ENCODE results near the gene TSPAN9. TPM values are rescaled to one million over a fixed set of nuclear protein-coding genes. Genes with fewer than 3 reads are reported as not detected.

TSPAN9 gene
- total RNA-seq, 1 donor, result 8.1 TPM

- TF ChIP-seq CTCF (IDR thresholded peaks at IDR 0.05; ENCODE audit: insufficient read depth, low read length), result no peak
- DNase-seq (ENCODE audit: low read depth), result no peak
- no peak overlapping the region for H3K4me3 ChIP-seq (ENCODE audit: low read depth, low read length)
Observed at GRCh38 chr12:3250034-3250433, 172.9 kb downstream of the TSPAN9 start.

GRCh38 chr12:3250576-3250975 is 173.4 kb downstream of the TSPAN9 start:
- no peak overlapping the region for H3K4me3 ChIP-seq (ENCODE audit: low read depth, low read length)
- no peak for TF ChIP-seq CTCF (IDR thresholded peaks at IDR 0.05; ENCODE audit: insufficient read depth, low read length)
- no peak for DNase-seq (ENCODE audit: low read depth)

DNA sequence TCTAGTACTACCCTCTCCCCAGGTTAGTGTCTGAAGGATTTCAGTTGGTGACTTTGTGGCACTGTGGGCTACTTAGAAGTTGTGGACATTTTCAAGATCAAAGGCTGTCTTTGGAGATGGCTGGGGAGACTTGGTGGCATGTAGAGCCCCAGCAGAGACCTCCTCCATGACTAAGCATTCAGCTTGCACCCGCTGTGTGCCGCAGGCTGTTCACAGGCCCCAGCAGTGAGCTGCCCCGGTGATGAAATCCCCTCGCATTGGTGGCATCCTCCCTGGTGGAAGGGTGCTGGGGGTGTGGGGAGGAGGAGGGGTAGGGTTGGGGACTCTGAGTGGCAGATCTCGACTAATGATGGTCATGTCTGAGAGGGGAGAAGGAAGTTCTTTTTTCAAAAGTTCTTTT is 173.9 kb downstream of the TSPAN9 start:
- H3K4me3 ChIP-seq (ENCODE audit: low read depth, low read length), result no peak overlapping the region
- TF ChIP-seq CTCF (IDR thresholded peaks at IDR 0.05; ENCODE audit: insufficient read depth, low read length), result no peak
- no peak for DNase-seq (ENCODE audit: low read depth)

DNA sequence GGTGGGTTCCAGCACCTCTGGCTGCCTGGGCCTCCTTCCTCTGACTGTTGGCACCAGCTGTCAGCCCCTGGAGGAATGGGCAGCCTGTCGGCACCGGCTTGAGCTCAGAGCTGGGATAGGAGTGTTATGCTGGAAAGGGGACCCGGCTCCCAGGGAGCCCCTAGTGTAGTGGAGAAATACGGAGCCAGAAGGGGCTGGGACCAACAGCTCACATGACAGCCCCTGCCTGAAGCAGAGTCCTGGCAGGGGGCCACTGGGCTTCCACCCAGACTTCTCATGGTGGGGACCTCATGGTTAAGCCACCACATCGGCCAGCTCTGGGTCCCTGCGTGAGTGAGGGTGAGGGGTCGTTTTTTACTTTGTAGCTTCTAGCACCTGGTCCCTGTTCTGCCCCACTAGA is 174.5 kb downstream of the TSPAN9 start:
- no peak for TF ChIP-seq CTCF (IDR thresholded peaks at IDR 0.05; ENCODE audit: insufficient read depth, low read length)
- H3K4me3 ChIP-seq (ENCODE audit: low read depth, low read length), result no peak overlapping the region
- DNase-seq (ENCODE audit: low read depth), result no peak

GRCh38 chr12:3252450-3252891 is 175.3 kb downstream of the TSPAN9 start:
- peak; percentile 90 for DNase-seq (ENCODE audit: low read depth)
- no peak for TF ChIP-seq CTCF (IDR thresholded peaks at IDR 0.05; ENCODE audit: insufficient read depth, low read length)

DNA sequence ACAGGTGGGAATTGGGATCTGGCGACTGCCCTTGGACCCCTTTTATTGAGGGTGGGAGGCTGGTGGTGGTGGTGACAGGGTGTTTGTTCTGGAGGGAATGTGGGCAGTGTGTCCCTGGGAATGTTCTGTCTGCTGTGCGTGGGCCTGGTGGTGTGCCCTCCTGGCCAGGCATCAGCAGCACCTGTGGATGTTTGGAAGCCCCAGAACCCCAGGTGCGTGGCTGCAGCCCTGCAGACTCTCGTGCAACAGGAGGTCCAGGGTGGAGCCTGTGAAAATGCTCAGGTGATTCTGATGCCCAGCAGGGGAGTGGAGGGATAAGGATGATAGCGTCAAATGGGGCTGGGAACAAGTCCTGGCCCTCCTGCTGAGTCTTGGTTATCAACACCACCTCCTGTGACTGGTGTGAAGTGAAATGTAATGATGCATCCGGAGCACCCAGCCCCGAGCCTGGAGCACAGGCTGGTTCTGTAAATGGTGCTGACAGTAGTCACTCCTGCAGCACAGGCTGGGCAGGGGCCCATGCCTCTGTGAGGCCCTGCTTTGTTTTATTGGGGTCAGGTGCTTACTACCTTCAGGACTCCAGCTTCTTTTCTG is 176.6 kb downstream of the TSPAN9 start:
- H3K4me3 ChIP-seq (ENCODE audit: low read depth, low read length), result no peak overlapping the region
- DNase-seq (ENCODE audit: low read depth), result no peak
- TF ChIP-seq CTCF (IDR thresholded peaks at IDR 0.05; ENCODE audit: insufficient read depth, low read length), result no peak

More at GRCh38 chr12:3252450-3252891, 175.3 kb downstream of the TSPAN9 start:
- no peak overlapping the region for H3K4me3 ChIP-seq (ENCODE audit: low read depth, low read length)

DNA sequence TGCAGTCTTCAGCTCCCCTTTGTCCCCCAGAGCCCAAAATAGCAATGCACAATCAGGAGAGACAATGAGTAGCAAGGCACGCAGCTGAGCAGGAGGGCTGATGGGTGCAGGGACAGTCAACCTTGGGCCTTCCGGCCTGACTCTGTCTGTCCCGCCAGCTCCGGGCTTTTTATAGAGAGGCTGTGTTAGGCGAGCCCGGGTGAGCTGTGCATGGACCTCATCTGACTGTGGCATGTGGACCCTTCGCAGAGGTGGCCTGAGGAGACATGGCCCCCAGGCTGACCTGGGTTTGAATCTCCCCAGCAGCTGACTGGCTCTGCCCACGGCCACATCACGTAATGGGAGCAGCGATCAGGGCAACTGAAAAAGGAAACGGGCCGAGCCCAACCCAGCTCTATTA is 177.9 kb downstream of the TSPAN9 start:
- no peak overlapping the region for H3K4me3 ChIP-seq (ENCODE audit: low read depth, low read length)
- DNase-seq (ENCODE audit: low read depth), result no peak
- TF ChIP-seq CTCF (IDR thresholded peaks at IDR 0.05; ENCODE audit: insufficient read depth, low read length), result no peak

Measured in fibroblast of the aortic adventitia (primary cell).